ENCODE measurements around the gene HLX. TPM values are rescaled to one million over a fixed set of nuclear protein-coding genes. Genes with fewer than 3 reads are reported as not detected.

The HLX gene
- polyA plus RNA-seq, 3 donors: 17.1 to 44.0 (median 17.6) TPM

GRCh38 chr1:220926146-220926545, 46.9 kb downstream of the HLX start:
- TF ChIP-seq, protein P1, sequence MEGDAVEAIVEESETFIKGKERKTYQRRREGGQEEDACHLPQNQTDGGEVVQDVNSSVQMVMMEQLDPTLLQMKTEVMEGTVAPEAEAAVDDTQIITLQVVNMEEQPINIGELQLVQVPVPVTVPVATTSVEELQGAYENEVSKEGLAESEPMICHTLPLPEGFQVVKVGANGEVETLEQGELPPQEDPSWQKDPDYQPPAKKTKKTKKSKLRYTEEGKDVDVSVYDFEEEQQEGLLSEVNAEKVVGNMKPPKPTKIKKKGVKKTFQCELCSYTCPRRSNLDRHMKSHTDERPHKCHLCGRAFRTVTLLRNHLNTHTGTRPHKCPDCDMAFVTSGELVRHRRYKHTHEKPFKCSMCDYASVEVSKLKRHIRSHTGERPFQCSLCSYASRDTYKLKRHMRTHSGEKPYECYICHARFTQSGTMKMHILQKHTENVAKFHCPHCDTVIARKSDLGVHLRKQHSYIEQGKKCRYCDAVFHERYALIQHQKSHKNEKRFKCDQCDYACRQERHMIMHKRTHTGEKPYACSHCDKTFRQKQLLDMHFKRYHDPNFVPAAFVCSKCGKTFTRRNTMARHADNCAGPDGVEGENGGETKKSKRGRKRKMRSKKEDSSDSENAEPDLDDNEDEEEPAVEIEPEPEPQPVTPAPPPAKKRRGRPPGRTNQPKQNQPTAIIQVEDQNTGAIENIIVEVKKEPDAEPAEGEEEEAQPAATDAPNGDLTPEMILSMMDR (IDR thresholded peaks at IDR 0.05): no peak
- Mint-ChIP-seq H3K36me3 (no peaks in the 10 kb centered on the region), H3K27ac (no peak overlapping the region), H3K9me3 (peaks cover 0 to 3% (median 0%) of the 10 kb centered on the region in 7 donors), H3K27me3 (ENCODE audit: low read depth in 3 of 3) (peaks cover 0 to 6% (median 3%) of the 10 kb centered on the region in 3 donors), H3K4me1 (peaks cover 26% of the 10 kb centered on the region), H3K4me3 (no peak overlapping the region)
- H4K20me1 ChIP-seq (ENCODE audit: insufficient read depth, low read length): no peaks in the 10 kb centered on the region
- H3K9me3 ChIP-seq (replicated peaks in 1 of 2; ENCODE audit: control insufficient read depth in 1 of 2, insufficient read depth in 1 of 2, low read length in 2 of 2): no peaks in the 10 kb centered on the region
- H3K4me3 ChIP-seq (replicated peaks in 1 of 3; ENCODE audit: low read depth in 2 of 3, low read length in 3 of 3): no peak overlapping the region
- H3K4me1 ChIP-seq (ENCODE audit: control insufficient read depth in 1 of 2, insufficient read depth in 2 of 2, low read length in 2 of 2): peaks cover 15 to 21% of the 10 kb centered on the region in 2 donors
- H3K9ac ChIP-seq (ENCODE audit: insufficient read depth, low read length, poor library complexity, severe bottlenecking): no peak overlapping the region
- WGBS (ENCODE audit: insufficient coverage): 86% methylated on average over 2 of the region's 4 CpGs
- no peak overlapping the region for H2AFZ ChIP-seq (ENCODE audit: insufficient read depth, low read depth, low read length, poor library complexity, severe bottlenecking)
- H3K79me2 ChIP-seq (ENCODE audit: insufficient read depth, low read length): no peaks in the 10 kb centered on the region
- no peak for DNase-seq
- H3K27ac ChIP-seq (ENCODE audit: low read depth in 1 of 2, low read length in 2 of 2): no peak overlapping the region
- no peaks in the 10 kb centered on the region for H3K36me3 ChIP-seq (replicated peaks in 1 of 2; ENCODE audit: control insufficient read depth in 1 of 2, insufficient read depth in 2 of 2, low read length in 2 of 2)
- peaks cover 0 to 6% of the 10 kb centered on the region in 2 donors for H3K27me3 ChIP-seq (ENCODE audit: control insufficient read depth in 2 of 2, insufficient read depth in 2 of 2, low read length in 2 of 2)
- intact Hi-C loops (cut with micrococcal nuclease): no loop called here
- H3K4me2 ChIP-seq (replicated peaks; ENCODE audit: extremely low read depth, low read length, poor library complexity, severe bottlenecking): no peak overlapping the region

DNA sequence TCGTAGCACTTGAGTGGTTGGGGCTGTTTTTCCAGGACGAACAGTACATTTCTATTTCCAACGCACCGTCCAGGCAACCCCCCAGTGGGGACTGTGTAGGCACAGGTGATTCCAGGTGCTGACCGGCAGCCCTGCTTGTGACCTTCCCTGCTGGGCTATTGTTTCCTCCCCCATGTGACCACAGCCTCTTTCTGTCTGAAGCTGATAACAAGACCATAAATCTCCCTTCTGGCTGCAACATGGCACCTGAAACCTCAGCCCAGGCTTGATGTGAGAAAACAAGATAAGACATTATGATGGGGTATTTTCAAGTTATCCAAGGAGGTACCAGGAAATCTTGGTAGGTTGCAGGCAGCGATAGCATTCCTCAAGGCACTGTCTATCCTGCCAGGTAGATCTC, 48.2 kb downstream of the HLX start:
- intact Hi-C loops (cut with micrococcal nuclease): no loop called here
- H3K4me1 Mint-ChIP-seq: peaks cover 26% of the 10 kb centered on the region

More for the DNA sequence above, 48.2 kb downstream of the HLX start:
- H2AFZ ChIP-seq (ENCODE audit: insufficient read depth, low read depth, low read length, poor library complexity, severe bottlenecking): no peak overlapping the region
- peaks cover 15 to 21% of the 10 kb centered on the region in 2 donors for H3K4me1 ChIP-seq (ENCODE audit: control insufficient read depth in 1 of 2, insufficient read depth in 2 of 2, low read length in 2 of 2)
- Mint-ChIP-seq H3K36me3 (no peaks in the 10 kb centered on the region), H3K4me3 (no peak overlapping the region), H3K9me3 (no peaks in the 10 kb centered on the region), H3K27ac (peak overlapping the region in 1 of 7 donors; percentile 19), H3K27me3 (ENCODE audit: low read depth in 3 of 3) (peaks cover 0 to 3% (median 0%) of the 10 kb centered on the region in 3 donors)
- no peak overlapping the region for H3K4me3 ChIP-seq (replicated peaks in 1 of 3; ENCODE audit: low read depth in 2 of 3, low read length in 3 of 3)
- H3K4me2 ChIP-seq (replicated peaks; ENCODE audit: extremely low read depth, low read length, poor library complexity, severe bottlenecking): no peak overlapping the region
- H3K27ac ChIP-seq (ENCODE audit: low read depth in 1 of 2, low read length in 2 of 2): no peak overlapping the region
- H3K9ac ChIP-seq (ENCODE audit: insufficient read depth, low read length, poor library complexity, severe bottlenecking): no peak overlapping the region
- H3K36me3 ChIP-seq (replicated peaks in 1 of 2; ENCODE audit: control insufficient read depth in 1 of 2, insufficient read depth in 2 of 2, low read length in 2 of 2): no peaks in the 10 kb centered on the region
- no peaks in the 10 kb centered on the region for H3K79me2 ChIP-seq (ENCODE audit: insufficient read depth, low read length)
- 47% methylated on average over 3 of the region's 6 CpGs for WGBS (ENCODE audit: insufficient coverage)
- no peak for DNase-seq
- peaks cover 0 to 3% of the 10 kb centered on the region in 2 donors for H3K27me3 ChIP-seq (ENCODE audit: control insufficient read depth in 2 of 2, insufficient read depth in 2 of 2, low read length in 2 of 2)
- H3K9me3 ChIP-seq (replicated peaks in 1 of 2; ENCODE audit: control insufficient read depth in 1 of 2, insufficient read depth in 1 of 2, low read length in 2 of 2): no peaks in the 10 kb centered on the region
- TF ChIP-seq, protein P1 (IDR thresholded peaks at IDR 0.05): no peak
- no peaks in the 10 kb centered on the region for H4K20me1 ChIP-seq (ENCODE audit: insufficient read depth, low read length)

Data from CD14-positive monocyte (primary cell).